Stimulated activated CD4-positive, alpha-beta T cell treated with anti-CD3 and anti-CD28 coated beads, Interleukin-1b, Interleukin-23, amount 100 ng/mL, for 4 hours (primary cell): ENCODE data around the gene PGLYRP4.

Experiments used
- DNase-seq, 2 donors: peaks; one replicate each; pipeline ENCODE4 v3.0.0-alpha.2; 2020; ENCODE audit warnings: low read depth in 2 of 2

Gene PGLYRP4

DNA sequence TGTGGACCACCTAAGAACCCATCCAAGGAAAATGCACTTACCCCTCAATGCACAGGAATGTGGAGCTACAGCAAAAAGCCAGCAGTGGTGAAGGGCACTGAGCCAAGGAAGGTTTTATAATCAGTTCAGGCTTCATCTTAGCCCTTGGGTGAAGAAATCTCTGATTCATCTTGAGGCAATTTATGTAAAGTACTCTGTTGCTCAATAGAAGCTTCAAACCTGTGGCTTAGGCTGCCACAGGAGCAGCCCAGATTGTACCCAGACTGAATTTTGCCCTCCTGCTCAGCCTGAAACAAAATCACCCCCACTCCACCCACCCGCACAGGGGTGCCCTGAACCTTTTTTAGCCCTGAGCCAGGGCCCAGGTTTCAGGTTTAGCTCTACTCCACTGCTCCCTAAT is 26.9 kb upstream of the PGLYRP4 start, which contains the start of gene S100A12:
Gene S100A12 (minus strand): TSS at position 111 of the 400 bp plus-strand sequence. CDS start 1,029 bp downstream, outside the sequence.
- DNase-seq = no peak

DNA sequence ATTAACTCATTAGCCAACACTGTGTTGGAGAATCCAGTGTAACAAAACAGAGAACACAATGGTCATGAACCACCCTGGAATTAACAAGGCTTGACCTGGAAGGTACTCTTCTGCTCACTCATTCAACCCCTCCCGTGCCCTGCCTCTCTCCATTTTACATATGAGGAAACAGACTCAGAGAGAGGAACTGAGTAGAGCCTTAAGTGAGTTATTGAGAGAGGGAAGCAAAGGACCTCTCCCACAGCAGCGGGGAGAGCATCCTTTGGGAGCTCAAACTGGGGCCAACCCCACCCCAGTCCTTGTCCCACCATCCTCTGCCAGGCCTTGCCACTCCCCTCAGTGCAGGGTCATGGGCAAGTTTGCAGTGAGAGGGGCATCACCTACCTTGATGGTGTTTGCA is 25.4 kb upstream of the PGLYRP4 start:
- DNase-seq = no peak

DNA sequence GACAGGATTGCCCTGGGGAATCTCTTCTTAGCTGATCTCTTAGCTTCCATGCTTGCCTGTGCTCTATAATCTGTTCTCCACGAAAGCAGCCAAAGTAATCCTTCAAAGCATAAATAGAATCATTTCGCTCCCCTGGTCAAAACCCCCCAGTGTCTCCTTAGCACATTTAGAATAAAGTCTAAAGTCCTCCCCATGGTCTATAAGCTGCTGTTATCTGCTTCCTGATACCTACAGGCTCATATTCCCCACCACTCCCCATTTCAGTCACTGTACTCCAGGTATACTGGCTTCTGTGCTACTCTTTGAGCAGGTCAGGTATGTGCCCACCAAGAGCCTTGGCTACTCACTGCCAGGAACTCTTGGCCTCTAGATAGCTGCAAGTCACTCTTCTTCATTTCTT is 23.9 kb upstream of the PGLYRP4 start:
- no peak for DNase-seq

DNA sequence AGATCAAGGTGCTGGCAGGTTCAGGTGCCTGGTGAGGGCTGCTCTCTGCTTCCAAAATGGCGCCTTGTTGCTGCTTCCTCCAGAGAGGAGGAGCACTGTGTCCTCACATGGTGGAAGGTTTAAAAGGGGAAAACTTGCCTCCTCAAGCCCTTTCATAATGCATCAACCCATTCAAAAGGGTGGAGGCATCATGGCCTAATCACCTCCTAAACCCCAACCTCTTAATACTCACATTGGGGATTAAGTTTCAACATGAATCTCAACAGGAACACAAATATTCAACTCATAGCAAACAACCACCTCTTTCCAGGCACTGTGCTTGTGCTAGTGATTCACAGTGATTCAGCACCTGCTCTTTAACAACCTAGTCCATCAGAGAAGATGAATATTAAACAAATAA is 22.6 kb upstream of the PGLYRP4 start:
- no peak for DNase-seq

DNA sequence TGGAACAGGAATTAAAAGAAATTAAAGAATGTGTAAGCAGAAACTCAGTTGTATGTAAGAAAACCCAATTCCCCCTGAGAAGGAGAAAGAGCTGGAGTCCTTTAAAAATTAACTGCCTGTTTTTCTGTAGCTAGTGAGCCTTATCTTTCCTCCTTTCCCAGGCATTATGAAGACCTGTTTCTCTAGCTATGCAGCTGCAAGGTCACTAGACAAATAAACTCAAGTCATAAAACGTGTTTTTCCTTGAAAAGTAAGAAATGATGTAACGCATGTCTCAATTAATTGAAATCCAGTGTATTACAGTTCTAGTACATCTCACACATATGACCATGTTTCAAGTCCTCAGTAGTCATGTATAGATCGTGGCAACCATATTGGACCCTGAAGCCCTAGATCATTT is 21.5 kb upstream of the PGLYRP4 start:
- DNase-seq = no peak

DNA sequence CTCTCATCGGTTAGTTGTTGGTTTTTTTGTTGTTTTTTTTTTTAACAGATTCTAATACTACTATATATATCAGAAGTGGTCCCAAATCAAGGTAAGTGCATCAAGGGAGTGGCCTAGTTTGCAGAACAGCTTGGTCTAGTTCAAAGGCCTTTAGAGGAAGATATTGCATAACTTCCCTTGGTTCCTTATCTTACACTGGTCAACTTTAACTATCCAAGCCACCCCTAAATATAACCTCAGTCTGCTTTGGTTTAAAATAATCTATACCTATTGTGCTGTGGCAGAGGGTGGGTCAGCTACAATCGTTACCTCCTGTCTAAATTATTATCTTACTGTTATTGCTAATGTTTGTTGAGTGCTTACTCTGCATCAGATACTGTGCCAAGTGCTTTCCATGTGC is 19.9 kb upstream of the PGLYRP4 start:
- DNase-seq = no peak

DNA sequence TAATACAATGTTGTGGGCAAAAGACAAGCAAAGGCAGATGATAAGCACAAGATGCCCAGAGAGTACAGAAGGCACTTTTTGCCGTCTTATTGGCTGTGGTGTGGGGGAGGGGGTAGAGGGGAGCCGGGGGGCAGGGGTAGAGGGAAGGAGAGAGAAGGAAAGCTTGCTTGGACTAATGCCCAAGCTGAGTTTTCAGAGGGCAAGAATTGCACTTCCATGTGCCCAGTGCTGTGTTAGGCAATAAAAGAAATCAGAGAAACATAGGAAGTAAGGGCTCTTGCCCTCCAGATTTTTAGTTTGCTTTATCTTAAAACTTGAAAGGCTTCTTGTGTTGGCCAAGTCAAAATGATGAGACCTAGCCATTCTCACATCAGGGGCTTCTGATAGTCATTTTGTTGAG is 18.4 kb upstream of the PGLYRP4 start:
- no peak for DNase-seq

DNA sequence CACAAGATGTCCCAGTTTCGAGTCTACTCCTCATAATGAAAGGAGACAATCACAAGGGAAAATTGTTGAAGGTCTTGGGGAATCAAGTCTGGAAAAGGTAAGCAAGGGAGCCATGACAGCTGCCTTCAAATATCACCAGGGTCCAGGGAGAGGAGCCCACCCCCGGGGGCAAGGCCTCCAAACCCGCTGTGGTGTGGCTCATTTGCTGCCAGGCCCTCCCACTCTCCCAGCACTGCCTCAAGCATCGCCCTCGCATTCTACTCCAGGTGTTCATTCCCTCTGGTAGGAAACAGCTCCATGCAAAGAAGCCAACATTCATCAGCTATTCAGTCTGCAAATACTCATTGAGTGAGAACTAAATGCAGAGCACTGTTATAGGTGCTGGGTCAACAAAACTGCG is 17.6 kb upstream of the PGLYRP4 start:
- DNase-seq = no peak

DNA sequence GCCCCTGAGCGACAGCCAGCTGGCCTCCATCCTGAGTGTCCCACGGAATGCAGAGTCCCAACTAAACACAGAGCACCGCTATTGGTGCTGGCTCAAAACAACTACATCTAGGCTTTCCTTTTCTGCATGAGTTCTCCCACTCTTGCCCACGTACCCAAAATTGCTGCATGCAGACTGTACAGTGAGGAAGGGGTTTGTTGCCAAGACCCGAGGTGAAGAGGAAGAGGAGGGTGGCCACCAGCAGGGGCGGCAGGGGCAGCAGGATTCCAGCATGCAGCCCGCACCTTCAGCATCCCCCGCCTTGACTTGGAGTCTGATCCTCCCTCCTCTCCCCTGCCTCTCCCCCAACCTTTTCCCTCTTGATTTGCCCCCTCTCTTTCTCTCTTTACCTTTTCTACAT is 17.1 kb upstream of the PGLYRP4 start:
- no peak for DNase-seq

DNA sequence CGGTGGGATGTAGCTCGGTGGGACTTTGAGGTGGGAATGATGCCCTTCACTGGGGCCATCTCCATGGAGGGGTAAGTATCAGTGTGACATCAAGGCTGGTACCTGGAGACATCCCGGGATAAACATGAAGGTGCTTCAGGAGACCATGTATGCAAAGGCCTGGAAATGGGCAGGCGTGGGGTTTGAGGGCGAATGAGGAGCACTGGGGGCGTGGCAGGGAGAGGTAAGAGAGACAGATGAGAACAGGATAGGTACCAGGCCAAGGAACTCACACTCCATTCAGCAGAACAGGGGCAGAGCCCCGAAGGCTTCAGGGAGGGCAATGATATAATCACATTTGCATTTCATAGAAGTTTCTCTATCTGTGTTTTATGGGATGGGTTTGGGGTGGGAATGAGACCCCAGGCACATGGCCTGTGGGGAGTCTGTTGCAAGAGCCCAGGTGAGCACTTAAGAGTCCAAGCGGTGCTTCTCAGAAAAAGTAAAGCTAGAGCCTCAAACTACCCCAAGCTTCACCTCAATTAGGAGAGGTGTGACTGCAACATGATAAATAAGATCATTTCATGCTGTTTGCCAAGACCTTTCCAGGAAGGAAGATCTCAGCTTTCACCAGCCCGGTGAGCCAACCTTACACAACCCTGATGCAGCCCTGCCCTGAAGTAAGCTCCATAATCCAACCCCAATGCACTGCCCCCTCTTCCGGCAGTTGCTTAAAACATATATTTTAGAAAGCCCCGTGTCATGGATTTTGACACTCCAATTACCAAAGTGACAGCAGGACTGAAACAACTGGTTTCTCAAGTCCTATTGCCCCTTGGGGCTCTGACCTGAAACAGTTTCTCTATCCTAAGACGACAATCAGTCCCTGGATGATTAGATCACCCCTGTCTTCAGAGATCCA is 16.4 kb upstream of the PGLYRP4 start:
- DNase-seq = no peak

DNA sequence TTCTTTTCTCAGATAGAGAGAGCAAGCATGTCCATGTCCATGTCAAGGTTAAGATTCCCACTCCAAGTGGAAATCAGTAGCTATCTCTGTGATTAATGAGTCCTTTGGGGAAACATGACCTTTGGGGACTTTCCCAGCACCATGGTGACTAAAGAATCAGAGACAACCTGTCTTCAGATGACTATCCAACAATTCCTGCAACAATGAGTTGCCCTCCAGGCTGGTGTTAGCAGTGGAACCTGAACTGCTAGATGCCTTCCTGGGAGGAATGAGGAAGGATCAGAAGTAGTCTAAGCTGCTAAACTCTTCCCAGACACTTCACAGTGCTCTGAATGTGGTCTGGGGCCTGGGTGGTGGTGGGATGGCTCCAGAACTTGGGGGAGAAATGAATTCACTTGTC is 15.5 kb upstream of the PGLYRP4 start:
- DNase-seq = no peak

DNA sequence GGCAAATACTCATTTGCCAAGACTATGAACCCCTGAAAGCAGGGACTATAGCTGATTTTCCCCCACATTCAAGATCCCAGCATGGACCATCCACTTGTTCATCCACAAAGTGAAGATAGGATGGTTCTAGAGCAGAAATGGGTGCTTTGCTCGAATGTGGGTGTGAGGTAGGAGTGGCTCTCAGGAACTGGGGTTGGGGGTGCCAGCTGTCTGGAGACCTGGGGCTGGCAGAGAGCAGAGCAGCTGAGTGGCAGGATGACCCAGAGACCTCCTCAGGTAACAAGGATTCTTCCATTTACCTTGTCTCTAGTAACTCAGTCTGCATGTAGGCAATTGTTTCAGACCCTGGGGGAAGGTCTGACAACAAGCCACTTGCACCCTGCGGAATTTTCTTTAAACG is 15.0 kb upstream of the PGLYRP4 start:
- DNase-seq = no peak

DNA sequence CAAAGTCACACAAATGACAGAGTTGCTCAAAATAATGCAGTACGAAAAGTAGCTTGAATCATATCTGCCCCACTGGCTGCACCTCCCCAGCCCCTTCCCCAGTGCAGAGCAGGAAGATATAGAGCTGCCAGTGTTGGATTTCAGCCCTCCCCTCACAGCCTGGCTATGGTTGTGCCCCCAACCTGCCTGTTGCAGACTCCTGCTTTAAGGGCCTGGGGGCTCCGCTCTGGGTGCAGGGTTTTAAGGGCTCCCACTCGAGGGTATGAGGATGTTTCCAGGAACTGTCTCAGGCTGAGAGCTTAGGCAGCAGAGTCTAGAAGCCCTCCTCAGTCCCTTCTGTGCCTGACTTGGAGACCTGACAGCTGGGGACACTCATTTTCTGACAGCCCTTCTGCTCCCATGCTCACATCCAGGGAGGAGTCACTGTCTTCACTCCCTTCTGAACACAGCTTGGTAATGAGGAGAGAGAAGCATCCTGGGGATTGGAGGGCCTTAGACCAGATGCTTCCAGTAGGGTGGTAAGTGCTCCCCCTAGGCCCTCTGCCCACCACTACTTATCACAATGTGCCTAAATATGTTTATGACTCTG is 13.6 kb upstream of the PGLYRP4 start:
- DNase-seq = no peak

DNA sequence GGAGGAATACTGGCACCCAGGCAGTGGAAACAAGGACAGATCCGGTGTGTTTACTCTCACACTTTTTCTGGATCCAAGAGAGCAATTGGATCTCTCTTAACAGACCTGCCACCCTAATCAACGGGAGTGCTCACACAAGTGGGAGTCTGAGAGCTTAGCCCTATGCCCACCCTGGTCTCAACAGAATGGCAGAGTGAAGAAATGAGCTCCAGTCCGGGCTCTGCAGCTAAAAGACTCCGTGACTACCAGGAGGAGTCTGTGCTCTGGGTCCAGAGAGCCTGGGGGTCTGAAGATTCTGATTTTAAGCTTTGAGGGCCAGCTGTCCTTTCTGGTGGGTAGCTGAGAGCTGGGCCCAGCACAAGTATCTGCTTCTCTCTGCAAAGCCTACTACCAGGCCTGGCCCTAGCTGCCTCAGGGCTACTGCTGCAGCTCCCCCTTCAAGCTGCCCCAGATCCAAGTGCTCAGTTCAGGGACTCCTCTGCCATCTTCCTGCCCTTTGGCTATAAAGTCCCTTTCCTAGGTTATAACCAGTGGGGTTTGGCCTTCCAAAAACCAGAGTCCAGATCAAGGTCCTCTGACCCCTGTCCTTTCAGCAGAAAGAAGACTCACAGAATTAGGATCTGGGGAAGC is 13.0 kb upstream of the PGLYRP4 start:
- no peak for DNase-seq

DNA sequence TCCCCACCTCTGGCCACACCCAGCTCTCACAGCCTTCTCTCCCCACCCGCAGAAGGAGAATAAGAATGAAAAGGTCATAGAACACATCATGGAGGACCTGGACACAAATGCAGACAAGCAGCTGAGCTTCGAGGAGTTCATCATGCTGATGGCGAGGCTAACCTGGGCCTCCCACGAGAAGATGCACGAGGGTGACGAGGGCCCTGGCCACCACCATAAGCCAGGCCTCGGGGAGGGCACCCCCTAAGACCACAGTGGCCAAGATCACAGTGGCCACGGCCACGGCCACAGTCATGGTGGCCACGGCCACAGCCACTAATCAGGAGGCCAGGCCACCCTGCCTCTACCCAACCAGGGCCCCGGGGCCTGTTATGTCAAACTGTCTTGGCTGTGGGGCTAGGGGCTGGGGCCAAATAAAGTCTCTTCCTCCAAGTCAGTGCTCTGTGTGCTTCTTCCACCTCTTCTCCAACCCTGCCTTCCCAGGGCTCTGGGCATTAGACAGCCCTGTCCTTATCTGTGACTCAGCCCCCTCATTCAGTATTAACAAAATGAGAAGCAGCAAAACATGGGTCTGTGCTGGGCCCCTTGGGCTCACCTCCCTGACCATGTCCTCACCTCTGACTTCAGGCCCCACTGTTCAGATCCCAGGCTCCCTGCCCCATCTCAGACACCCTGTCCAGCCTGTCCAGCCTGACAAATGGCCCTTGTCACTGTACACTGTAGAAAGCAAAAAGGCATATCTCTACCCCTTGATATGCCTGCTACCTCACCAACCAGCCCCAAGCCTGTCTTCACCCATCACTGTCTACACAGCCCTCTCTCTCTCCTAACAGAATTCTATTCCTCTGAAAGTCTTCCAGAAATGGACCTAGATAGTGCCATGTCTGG is 12.2 kb upstream of the PGLYRP4 start:
- DNase-seq = no peak

DNA sequence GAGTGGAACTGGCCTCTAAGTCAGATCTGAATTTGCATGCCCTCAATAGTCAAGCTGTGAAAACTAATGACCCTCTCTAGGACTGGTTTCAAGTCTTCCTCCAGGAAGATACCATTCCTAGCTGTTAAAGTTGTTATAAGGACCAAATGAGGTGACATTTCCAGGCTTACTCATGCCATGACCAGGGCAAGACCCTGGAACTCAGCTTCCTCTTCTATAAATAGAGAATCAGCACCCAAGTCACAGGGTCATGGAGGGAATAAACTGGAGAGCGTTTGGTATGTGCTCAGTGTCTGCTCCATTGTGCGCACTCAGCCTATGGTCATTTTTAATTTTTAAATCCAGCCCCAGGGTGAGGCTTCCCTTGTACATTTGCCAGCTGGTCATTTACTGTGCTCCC is 11.5 kb upstream of the PGLYRP4 start:
- no peak for DNase-seq

DNA sequence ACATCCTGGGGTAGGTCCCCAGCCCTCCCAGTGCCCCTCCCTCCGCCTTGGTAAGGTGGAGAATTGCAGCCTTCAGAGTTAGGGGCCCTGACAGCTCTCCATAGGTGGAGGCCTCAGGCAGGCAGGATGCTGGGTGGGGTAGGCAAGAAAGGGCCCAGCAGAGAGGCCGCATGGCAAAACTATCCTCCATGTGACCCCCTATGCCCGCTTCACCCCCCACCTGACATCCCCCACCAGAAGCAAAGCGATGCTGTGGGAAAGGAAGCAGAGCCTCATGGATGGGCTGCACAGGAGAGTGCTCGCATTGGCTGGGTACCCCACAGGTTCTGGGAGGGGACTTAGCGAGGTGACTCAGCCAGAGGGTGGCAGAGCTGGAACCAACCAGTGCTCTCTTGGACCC is 10.6 kb upstream of the PGLYRP4 start:
- DNase-seq = no peak

DNA sequence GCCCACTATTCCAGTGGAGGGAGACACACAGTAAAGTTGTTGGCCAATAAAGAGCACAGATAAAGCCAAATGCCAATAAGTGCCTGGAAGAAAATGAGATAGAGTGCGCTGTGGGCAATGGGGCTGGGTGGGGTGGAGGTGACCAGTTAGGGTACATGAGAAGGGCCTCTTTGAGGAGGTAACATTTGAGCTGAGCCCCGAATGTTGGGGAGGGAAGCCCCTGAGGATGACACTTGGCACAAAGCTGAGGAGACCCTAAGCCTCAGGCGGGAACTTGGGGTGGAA is 10.0 kb upstream of the PGLYRP4 start:
- DNase-seq = no peak

DNA sequence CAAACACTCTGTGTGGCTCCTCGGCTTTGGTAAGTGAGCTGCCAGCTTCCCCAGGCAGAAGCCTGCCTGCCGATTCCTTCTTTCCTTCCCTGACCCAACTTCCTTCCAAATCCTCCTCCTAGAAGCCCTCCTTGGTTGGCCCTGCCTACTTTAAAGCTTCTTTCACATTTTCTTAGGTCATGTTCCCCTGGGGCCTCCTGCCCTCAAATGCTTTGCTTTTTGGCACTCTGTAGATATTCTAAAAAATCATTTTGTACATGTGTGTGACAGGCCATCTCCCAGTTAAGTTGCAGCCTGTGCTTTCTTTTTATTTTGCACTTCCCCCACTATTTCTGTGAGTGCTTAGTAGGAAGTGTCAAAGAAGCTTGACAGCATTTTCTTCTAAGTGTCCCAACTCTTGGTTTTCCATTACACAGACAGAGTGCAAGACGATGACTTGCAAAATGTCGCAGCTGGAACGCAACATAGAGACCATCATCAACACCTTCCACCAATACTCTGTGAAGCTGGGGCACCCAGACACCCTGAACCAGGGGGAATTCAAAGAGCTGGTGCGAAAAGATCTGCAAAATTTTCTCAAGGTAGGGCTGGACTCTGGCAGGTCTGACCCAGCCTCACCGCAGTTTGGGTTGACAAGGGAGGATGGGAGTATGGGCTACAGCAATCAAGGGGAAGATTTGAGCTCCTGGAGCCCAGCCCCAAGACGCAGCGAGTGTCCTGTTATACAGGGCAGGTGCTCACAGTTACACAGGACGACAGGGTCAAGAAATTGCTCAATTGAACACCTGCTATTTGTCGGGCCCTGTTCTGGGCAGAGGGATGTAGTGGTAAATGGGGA is 9.4 kb upstream of the PGLYRP4 start, which contains the start of gene S100A9:
Gene S100A9 (plus strand): TSS at position 2 of the 838 bp plus-strand sequence. CDS start 430 bp downstream, at position 432.
- no peak for DNase-seq

DNA sequence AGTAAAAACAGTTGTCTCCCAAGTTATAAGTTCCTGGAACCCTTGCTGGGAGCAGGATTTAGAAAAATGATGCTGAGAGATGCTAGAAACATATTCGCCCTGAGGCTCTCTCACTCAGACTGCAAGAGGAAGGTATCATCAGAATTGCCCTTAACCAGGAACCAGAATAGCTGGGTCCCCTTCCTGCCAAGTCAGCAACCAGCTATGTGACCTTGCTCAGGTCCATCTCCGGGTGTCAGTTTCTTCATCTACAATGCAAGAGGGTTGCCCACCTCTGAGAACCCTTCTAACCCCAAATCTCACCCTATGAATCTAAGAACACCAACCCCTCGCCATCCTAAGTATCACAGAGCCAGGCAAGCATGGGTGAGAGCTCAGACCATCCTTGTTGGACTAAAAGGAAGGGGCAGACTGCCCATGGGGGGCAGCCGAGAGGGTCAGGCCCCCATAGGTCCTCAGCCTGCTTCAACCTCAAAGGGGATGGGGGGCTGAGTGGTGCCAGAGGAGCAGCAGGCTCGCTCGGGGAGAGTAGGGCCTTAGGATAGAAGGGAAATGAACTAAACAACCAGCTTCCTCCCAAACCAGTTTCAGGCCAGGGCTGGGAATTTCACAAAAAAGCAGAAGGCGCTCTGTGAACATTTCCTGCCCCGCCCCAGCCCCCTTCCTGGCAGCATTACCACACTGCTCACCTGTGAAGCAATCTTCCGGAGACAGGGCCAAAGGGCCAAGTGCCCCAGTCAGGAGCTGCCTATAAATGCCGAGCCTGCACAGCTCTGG is 8.6 kb upstream of the PGLYRP4 start:
- no peak for DNase-seq
